OCI-LY3 (cell line): Measurements from ENCODE around the gene KDM2A.
"Not testable (repeated sequence)": the region's sequence is repeated elsewhere in the genome, so short reads cannot be mapped to it uniquely, and the experiment has no call there.

Experiments
- EZH2phosphoT487 ChIP-seq: fragments of 200-600 bp; shearing (Covaris generic); IDR thresholded peaks from 2 replicates; pipeline ENCODE4 v1.6.1; 2018; ENCODE audit warnings: antibody characterized with exemption, mixed run types, low read depth
- TF ChIP-seq, protein P1 (sequence below): fragments of 200-600, 300-600 bp; sonication (generic); IDR thresholded peaks from 2 replicates; pipeline ENCODE4 v1.5.1; 2014; ENCODE audit warnings: antibody characterized with exemption, low read length, low read depth

DNA sequence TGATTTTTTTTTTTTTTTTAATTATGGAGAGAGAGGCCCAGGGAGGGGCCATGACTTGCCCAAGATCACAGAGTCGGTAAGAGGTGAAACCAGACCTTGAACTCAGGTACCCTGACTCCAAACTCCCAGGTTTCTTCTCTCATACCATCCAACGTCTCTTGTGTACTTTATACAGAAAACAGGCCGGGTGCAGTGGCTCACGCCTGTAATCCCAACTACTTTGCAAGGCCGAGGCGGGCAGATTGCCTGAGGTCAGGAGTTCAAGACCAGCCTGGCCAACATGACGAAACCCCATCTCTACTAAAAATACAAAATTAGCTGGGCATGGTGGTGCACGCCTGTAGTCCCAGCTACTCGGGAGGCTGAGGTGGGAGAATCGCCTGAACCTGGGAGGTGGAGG lies 11.8 kb downstream of the KDM2A start:
- TF ChIP-seq, protein P1, sequence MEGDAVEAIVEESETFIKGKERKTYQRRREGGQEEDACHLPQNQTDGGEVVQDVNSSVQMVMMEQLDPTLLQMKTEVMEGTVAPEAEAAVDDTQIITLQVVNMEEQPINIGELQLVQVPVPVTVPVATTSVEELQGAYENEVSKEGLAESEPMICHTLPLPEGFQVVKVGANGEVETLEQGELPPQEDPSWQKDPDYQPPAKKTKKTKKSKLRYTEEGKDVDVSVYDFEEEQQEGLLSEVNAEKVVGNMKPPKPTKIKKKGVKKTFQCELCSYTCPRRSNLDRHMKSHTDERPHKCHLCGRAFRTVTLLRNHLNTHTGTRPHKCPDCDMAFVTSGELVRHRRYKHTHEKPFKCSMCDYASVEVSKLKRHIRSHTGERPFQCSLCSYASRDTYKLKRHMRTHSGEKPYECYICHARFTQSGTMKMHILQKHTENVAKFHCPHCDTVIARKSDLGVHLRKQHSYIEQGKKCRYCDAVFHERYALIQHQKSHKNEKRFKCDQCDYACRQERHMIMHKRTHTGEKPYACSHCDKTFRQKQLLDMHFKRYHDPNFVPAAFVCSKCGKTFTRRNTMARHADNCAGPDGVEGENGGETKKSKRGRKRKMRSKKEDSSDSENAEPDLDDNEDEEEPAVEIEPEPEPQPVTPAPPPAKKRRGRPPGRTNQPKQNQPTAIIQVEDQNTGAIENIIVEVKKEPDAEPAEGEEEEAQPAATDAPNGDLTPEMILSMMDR: not testable (repeated sequence)
- not testable (repeated sequence) for TF ChIP-seq EZH2phosphoT487
